Gastrocnemius medialis (tissue), 4 donors: ENCODE measurements around the gene BMPER. TPM values are rescaled to one million over a fixed set of nuclear protein-coding genes. Genes with fewer than 3 reads are reported as not detected.
A peak's percentile ranks its signal among the peaks of the same experiment; 100 is the strongest.

Experiments
- ATAC-seq, 2 donors: fragments of 150-250 bp; one replicate each; pipeline ENCODE4 v1.9.1; 2016
- DNase-seq, 2 donors: peaks; one replicate each; pipeline ENCODE4 v3.0.0-alpha.2; 2019
- H3K27ac ChIP-seq, 4 donors: fragments of 200-600 bp; sonication (generic); 1 replicate in 1 of 4; 2 replicates in 3 of 4; pipeline ENCODE4 v1.5.1; 2016 to 2018; ENCODE audit warnings: mild to moderate bottlenecking in 2 of 4, moderate library complexity in 1 of 4
- H3K27me3 ChIP-seq, 3 donors: fragments of 200-600 bp; sonication (generic) in 2 of 3; 1 replicate in 1 of 3; 2 replicates in 2 of 3; pipeline versions ENCODE4 v1.5.1 to v1.6.0; 2016 to 2019; ENCODE audit warnings: mild to moderate bottlenecking in 1 of 3, moderate library complexity in 1 of 3
- H3K36me3 ChIP-seq, 2 donors: fragments of 200-600 bp; sonication (generic) in 1 of 2; one replicate each; pipeline ENCODE4 v1.5.1; 2017 to 2018
- H3K4me1 ChIP-seq, 2 donors: fragments of 200-600 bp; sonication (generic) in 1 of 2; one replicate each; pipeline ENCODE4 v1.5.1; 2016 to 2017; ENCODE audit warnings: mild to moderate bottlenecking in 2 of 2
- H3K4me3 ChIP-seq, 4 donors: fragments of 200-600 bp; sonication (generic) in 3 of 4; 1 replicate in 1 of 4; 2 replicates in 3 of 4; pipeline ENCODE4 v1.5.1; 2016 to 2019; ENCODE audit warnings: mild to moderate bottlenecking in 2 of 4
- H3K9me3 ChIP-seq, 3 donors: fragments of 200-600 bp; sonication (generic) in 2 of 3; 1 replicate in 1 of 3; 2 replicates in 2 of 3; pipeline ENCODE4 v1.5.1; 2016 to 2019
- CTCF ChIP-seq, 5 experiments: fragments of 450-650 bp in 3 of 5; fragments of 200-600 bp in 2 of 5; sonication (generic) in 2 of 5; IDR thresholded peaks in 4 of 5; conservative IDR thresholded peaks in 1 of 5; 1 replicate in 4 of 5; 2 replicates in 1 of 5; pipeline ENCODE4 v1.5.1; 2016 to 2019; ENCODE audit warnings: antibody characterized with exemption in 5 of 5, mild to moderate bottlenecking in 3 of 5, moderate library complexity in 3 of 5
- POLR2A ChIP-seq, 2 donors: fragments of 450-650 bp; IDR thresholded peaks; one replicate each; pipeline ENCODE4 v1.6.1; 2017; ENCODE audit warnings: antibody characterized with exemption in 2 of 2, mild to moderate bottlenecking in 2 of 2, moderate library complexity in 2 of 2
- in situ Hi-C, 4 donors: fragments of 200-750 bp; cut with MboI; loops; one replicate each; pipeline versions ENCODE4 v1.15.0 to v1.8.0; 2017; ENCODE audit warnings: low sequenced_read_pairs in 4 of 4
- intact Hi-C: fragments of 100-400 bp; cut with DNase I; formaldehyde crosslinking; loops from one replicate; pipeline ENCODE4 v1.15.1; 2023; ENCODE audit warnings: low total_unique reads
- total RNA-seq, 4 donors: library from RNA; depleted of rRNA; stranded (reverse); fragments of >200 nt; gene quantifications; one replicate each; pipeline versions ENCODE4 v1.1.0 to v1.2.3, GENCODE V29; 2016

Gene BMPER
- total RNA-seq, 4 donors from 2014 or later: 1.7 to 11.0 (median 4.5) TPM

GRCh38 chr7:34155220-34155908 lies 250.0 kb downstream of the BMPER start:
- peak overlapping the region; percentile 77 to 82 (median 77) for H3K27ac ChIP-seq
- ATAC-seq (peak; percentile 83 to 86), DNase-seq (peak; percentile 76 to 87)
- no peak for TF ChIP-seq CTCF (IDR thresholded peaks at IDR 0.05 in 4 of 5, conservative IDR thresholded peaks at IDR 0.05 in 1 of 5)
- no peak for TF ChIP-seq POLR2A (IDR thresholded peaks at IDR 0.05)
- H3K36me3 ChIP-seq: no peaks in the 10 kb centered on the region
- no peaks in the 10 kb centered on the region for H3K9me3 ChIP-seq
- H3K4me1 ChIP-seq: peaks cover 41 to 53% of the 10 kb centered on the region in 2 donors
- no peaks in the 10 kb centered on the region for H3K27me3 ChIP-seq
- H3K4me3 ChIP-seq: no peak overlapping the region
- intact Hi-C loops (loop anchor here (5.0 kb wide), 1 partner anchor 42 kb away; no protein-coding TSS in a partner anchor), in situ Hi-C loops (loop anchor here in 1 of 4 donors (10.0 kb wide), 1 partner anchor 61 kb away; no protein-coding TSS in a partner anchor)

GRCh38 chr7:34156336-34156735 lies 251.0 kb downstream of the BMPER start:
- DNase-seq (no peak), ATAC-seq (no peak)
- Histone ChIP-seq H3K4me3 (no peak overlapping the region), H3K4me1 (peaks cover 41 to 53% of the 10 kb centered on the region in 2 donors), H3K36me3 (no peaks in the 10 kb centered on the region), H3K27me3 (no peaks in the 10 kb centered on the region), H3K27ac (peak overlapping the region in 2 of 4 donors; percentile 77 to 82), H3K9me3 (no peaks in the 10 kb centered on the region)
- intact Hi-C loops: loop anchor here (5.0 kb wide), 1 partner anchor 41 kb away; no protein-coding TSS in a partner anchor
- no peak for TF ChIP-seq POLR2A (IDR thresholded peaks at IDR 0.05)
- TF ChIP-seq CTCF (IDR thresholded peaks at IDR 0.05 in 4 of 5, conservative IDR thresholded peaks at IDR 0.05 in 1 of 5): no peak
- in situ Hi-C loops: loop anchor here in 1 of 4 donors (10.0 kb wide), 1 partner anchor 62 kb away; no protein-coding TSS in a partner anchor

GRCh38 chr7:34157137-34157536 lies 251.8 kb downstream of the BMPER start:
- Histone ChIP-seq H3K36me3 (no peaks in the 10 kb centered on the region), H3K4me3 (no peak overlapping the region), H3K27me3 (no peaks in the 10 kb centered on the region), H3K27ac (peak overlapping the region; percentile 74 to 83 (median 78)), H3K9me3 (no peaks in the 10 kb centered on the region), H3K4me1 (peaks cover 41 to 53% of the 10 kb centered on the region in 2 donors)
- intact Hi-C loops: loop anchor here (5.0 kb wide), 1 partner anchor 40 kb away; no protein-coding TSS in a partner anchor
- ATAC-seq (no peak), DNase-seq (peak in 1 of 2 donors; percentile 31)
- in situ Hi-C loops: loop anchor here in 1 of 4 donors (10.0 kb wide), 1 partner anchor 62 kb away; no protein-coding TSS in a partner anchor
- TF ChIP-seq CTCF (IDR thresholded peaks at IDR 0.05 in 4 of 5, conservative IDR thresholded peaks at IDR 0.05 in 1 of 5) (no peak), POLR2A (IDR thresholded peaks at IDR 0.05) (no peak)

- Histone ChIP-seq H3K27me3 (no peaks in the 10 kb centered on the region), H3K9me3 (no peaks in the 10 kb centered on the region), H3K36me3 (no peaks in the 10 kb centered on the region), H3K4me3 (no peak overlapping the region), H3K27ac (peak overlapping the region; percentile 74 to 83 (median 78)), H3K4me1 (peaks cover 41 to 53% of the 10 kb centered on the region in 2 donors)
- in situ Hi-C loops: loop anchor here in 1 of 4 donors (10.0 kb wide), 1 partner anchor 64 kb away; no protein-coding TSS in a partner anchor
- TF ChIP-seq POLR2A (IDR thresholded peaks at IDR 0.05) (no peak), CTCF (IDR thresholded peaks at IDR 0.05 in 4 of 5, conservative IDR thresholded peaks at IDR 0.05 in 1 of 5) (peak; percentile 32 to 60 (median 46))
- ATAC-seq (peak; percentile 81 to 85), DNase-seq (peak; percentile 86 to 90)
- intact Hi-C loops: loop anchor here (2.0 to 5.0 kb wide), 2 partner anchors 39 to 62 kb away; no protein-coding TSS in a partner anchor
Measured at GRCh38 chr7:34158368-34159153, 253.2 kb downstream of the BMPER start.
